ENCODE results near the gene JAKMIP2.

JAKMIP2 gene

DNA sequence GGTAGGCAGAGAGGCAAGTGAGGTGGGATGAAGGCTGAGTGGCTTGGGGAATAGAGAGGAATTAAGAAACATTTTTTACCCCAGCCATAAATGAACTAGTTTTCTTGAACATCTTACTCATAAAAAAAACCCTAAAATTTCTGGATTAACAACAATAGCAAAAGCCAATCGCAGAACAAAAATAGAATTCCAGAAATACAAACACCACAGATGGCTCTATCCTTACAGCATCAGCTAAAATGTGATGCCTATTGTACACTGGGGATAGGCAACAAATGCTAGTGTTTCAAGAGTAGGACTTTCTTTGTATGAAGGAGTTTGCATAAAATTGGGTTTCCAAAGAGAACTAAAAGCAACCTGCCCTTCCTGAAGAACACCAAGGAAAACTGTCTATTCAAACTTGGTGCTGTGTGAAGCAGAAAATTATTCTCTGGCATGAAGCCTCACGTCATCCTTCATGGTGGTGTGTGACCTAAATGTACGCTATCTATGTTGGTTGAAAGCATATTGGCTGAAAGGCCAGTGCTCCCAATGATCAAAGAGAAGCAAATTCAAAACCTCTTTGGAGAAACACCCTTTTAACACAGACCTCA is 82.9 kb downstream of the JAKMIP2 start:
- no peak overlapping the region for H3K27ac ChIP-seq
- H3K4me3 ChIP-seq (ENCODE audit: low read depth, low read length), result no peak overlapping the region
- H3K9me3 ChIP-seq (ENCODE audit: control insufficient read depth, low read length), result no peaks in the 10 kb centered on the region
- TF ChIP-seq, protein P1, sequence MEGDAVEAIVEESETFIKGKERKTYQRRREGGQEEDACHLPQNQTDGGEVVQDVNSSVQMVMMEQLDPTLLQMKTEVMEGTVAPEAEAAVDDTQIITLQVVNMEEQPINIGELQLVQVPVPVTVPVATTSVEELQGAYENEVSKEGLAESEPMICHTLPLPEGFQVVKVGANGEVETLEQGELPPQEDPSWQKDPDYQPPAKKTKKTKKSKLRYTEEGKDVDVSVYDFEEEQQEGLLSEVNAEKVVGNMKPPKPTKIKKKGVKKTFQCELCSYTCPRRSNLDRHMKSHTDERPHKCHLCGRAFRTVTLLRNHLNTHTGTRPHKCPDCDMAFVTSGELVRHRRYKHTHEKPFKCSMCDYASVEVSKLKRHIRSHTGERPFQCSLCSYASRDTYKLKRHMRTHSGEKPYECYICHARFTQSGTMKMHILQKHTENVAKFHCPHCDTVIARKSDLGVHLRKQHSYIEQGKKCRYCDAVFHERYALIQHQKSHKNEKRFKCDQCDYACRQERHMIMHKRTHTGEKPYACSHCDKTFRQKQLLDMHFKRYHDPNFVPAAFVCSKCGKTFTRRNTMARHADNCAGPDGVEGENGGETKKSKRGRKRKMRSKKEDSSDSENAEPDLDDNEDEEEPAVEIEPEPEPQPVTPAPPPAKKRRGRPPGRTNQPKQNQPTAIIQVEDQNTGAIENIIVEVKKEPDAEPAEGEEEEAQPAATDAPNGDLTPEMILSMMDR (IDR thresholded peaks at IDR 0.05), result no peak
- H3K9ac ChIP-seq, result no peak overlapping the region
- H3K79me2 ChIP-seq, result no peaks in the 10 kb centered on the region
- H3K36me3 ChIP-seq (ENCODE audit: control insufficient read depth, insufficient read depth, low read length), result no peaks in the 10 kb centered on the region
- H3K27me3 ChIP-seq (ENCODE audit: control insufficient read depth, insufficient read depth, low read length), result no peaks in the 10 kb centered on the region
- H2AFZ ChIP-seq, result no peak overlapping the region
- H3K4me1 ChIP-seq, result no peaks in the 10 kb centered on the region
- no peak overlapping the region for H3K4me2 ChIP-seq (ENCODE audit: low read length)

DNA sequence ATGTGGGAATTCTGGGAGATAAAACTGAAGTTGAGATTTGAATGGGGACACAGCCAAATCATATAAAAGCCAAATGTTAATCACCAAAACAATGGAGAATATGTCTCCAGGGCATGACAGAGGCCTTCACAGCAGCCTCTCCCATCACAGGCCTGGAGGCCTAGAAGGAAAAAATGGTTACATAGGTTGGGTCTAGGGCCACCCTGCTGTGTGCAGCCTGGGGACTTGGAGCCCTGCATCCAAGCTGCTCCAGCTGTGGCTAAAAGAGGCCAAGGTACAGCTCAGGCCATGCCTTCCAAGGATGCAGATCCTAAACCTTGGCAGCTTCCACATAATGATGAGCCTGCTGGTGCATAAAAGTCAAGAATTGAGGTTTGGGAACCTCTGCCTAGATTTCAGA is 85.1 kb downstream of the JAKMIP2 start:
- H3K9me3 ChIP-seq (ENCODE audit: control insufficient read depth, low read length), result no peaks in the 10 kb centered on the region
- TF ChIP-seq, protein P1 (IDR thresholded peaks at IDR 0.05), result no peak
- H3K4me1 ChIP-seq, result no peaks in the 10 kb centered on the region
- H3K9ac ChIP-seq, result no peak overlapping the region
- H2AFZ ChIP-seq, result no peak overlapping the region
- H3K4me3 ChIP-seq (ENCODE audit: low read depth, low read length), result no peak overlapping the region
- no peaks in the 10 kb centered on the region for H3K27me3 ChIP-seq (ENCODE audit: control insufficient read depth, insufficient read depth, low read length)
- H3K27ac ChIP-seq, result no peak overlapping the region
- no peaks in the 10 kb centered on the region for H3K36me3 ChIP-seq (ENCODE audit: control insufficient read depth, insufficient read depth, low read length)
- no peak overlapping the region for H3K4me2 ChIP-seq (ENCODE audit: low read length)
- H3K79me2 ChIP-seq, result no peaks in the 10 kb centered on the region

DNA sequence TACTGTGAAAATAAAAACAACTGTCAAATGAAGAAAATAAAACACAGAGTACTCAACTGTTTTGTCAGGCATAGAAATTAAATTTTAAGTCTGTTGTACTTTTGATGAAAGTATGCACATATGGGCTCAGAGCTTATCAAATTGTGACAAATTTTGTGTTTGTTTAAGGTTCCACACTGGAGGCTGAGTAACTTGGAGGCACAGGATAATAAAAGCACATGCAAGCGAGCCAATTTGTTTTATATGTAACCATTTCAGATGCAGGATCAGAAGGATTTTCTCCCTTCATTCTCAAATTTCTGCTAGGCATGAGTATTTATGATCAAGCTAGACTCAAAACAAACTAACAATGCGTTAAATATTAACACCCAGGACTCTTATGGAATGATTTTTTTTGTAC is 87.8 kb downstream of the JAKMIP2 start:
- no peak overlapping the region for H3K4me3 ChIP-seq (ENCODE audit: low read depth, low read length)
- no peaks in the 10 kb centered on the region for H3K79me2 ChIP-seq
- H3K27ac ChIP-seq, result no peak overlapping the region
- no peaks in the 10 kb centered on the region for H3K9me3 ChIP-seq (ENCODE audit: control insufficient read depth, low read length)
- H3K9ac ChIP-seq, result no peak overlapping the region
- H3K4me2 ChIP-seq (ENCODE audit: low read length), result no peak overlapping the region
- no peaks in the 10 kb centered on the region for H3K4me1 ChIP-seq
- no peak overlapping the region for H2AFZ ChIP-seq
- H3K27me3 ChIP-seq (ENCODE audit: control insufficient read depth, insufficient read depth, low read length), result no peaks in the 10 kb centered on the region
- no peaks in the 10 kb centered on the region for H3K36me3 ChIP-seq (ENCODE audit: control insufficient read depth, insufficient read depth, low read length)
- TF ChIP-seq, protein P1 (IDR thresholded peaks at IDR 0.05), result no peak

- H2AFZ ChIP-seq, result no peak overlapping the region
- H3K9me3 ChIP-seq (ENCODE audit: control insufficient read depth, low read length), result no peaks in the 10 kb centered on the region
- no peaks in the 10 kb centered on the region for H3K27me3 ChIP-seq (ENCODE audit: control insufficient read depth, insufficient read depth, low read length)
- TF ChIP-seq, protein P1 (IDR thresholded peaks at IDR 0.05), result no peak
- H3K36me3 ChIP-seq (ENCODE audit: control insufficient read depth, insufficient read depth, low read length), result no peaks in the 10 kb centered on the region
- H3K79me2 ChIP-seq, result no peaks in the 10 kb centered on the region
- H3K9ac ChIP-seq, result no peak overlapping the region
- no peak overlapping the region for H3K4me3 ChIP-seq (ENCODE audit: low read depth, low read length)
- H3K4me1 ChIP-seq, result no peaks in the 10 kb centered on the region
- no peak overlapping the region for H3K27ac ChIP-seq
- H3K4me2 ChIP-seq (ENCODE audit: low read length), result no peak overlapping the region
Observed at GRCh38 chr5:147693233-147693632, 89.3 kb downstream of the JAKMIP2 start.

DNA sequence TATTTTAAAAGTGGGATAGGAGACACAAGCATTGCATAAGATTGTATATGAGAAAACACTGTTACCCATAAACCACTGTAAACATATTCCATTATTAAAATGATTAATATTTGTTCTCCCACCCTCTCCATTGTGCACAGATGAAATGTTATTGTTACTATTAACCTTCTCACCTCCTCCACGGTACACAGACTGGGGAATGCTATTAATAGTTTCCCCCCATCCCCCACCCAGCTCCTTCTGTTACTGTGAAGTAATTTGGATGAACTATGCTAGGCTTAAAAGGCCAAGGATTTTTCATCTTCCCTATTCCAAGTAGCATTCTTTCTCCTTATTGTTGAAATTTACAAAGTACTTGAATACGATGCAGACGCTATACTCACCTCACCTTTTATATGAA is 91.4 kb downstream of the JAKMIP2 start:
- H3K9me3 ChIP-seq (ENCODE audit: control insufficient read depth, low read length), result no peaks in the 10 kb centered on the region
- TF ChIP-seq, protein P1 (IDR thresholded peaks at IDR 0.05), result no peak
- no peaks in the 10 kb centered on the region for H3K36me3 ChIP-seq (ENCODE audit: control insufficient read depth, insufficient read depth, low read length)
- H3K79me2 ChIP-seq, result no peaks in the 10 kb centered on the region
- H3K27me3 ChIP-seq (ENCODE audit: control insufficient read depth, insufficient read depth, low read length), result no peaks in the 10 kb centered on the region
- no peak overlapping the region for H2AFZ ChIP-seq
- H3K4me1 ChIP-seq, result no peaks in the 10 kb centered on the region
- no peak overlapping the region for H3K27ac ChIP-seq
- H3K4me3 ChIP-seq (ENCODE audit: low read depth, low read length), result no peak overlapping the region
- no peak overlapping the region for H3K4me2 ChIP-seq (ENCODE audit: low read length)
- no peak overlapping the region for H3K9ac ChIP-seq
